ENCODE measurements around the gene CBY1.

CBY1 gene

GRCh38 chr22:38675833-38676232, 19.4 kb downstream of the CBY1 start:
- Histone ChIP-seq H3F3A (ENCODE audit: low read depth) (no peaks in the 10 kb centered on the region), H3K36me3 (ENCODE audit: insufficient read depth, low read length) (no peaks in the 10 kb centered on the region), H2AFZ (ENCODE audit: low read length) (no peak overlapping the region), H3K9ac (ENCODE audit: low read depth, low read length, poor library complexity, severe bottlenecking) (no peak overlapping the region), H3K79me2 (ENCODE audit: insufficient read depth, low read length) (no peaks in the 10 kb centered on the region), H3K9me2 (replicated peaks; ENCODE audit: low read depth, low read length) (no peaks in the 10 kb centered on the region), H3K4me2 (ENCODE audit: low read depth, low read length, poor library complexity, severe bottlenecking) (no peak overlapping the region), H3K9me3 (ENCODE audit: insufficient read depth, low read depth, low read length) (no peaks in the 10 kb centered on the region), H4K20me1 (ENCODE audit: insufficient read depth, low read length, poor library complexity, severe bottlenecking) (no peaks in the 10 kb centered on the region), H3K4me1 (ENCODE audit: insufficient read depth, low read length, poor library complexity, severe bottlenecking) (no peaks in the 10 kb centered on the region), H3K4me3 (ENCODE audit: low read length, poor library complexity, severe bottlenecking) (no peak overlapping the region), H3K27me3 (ENCODE audit: insufficient read depth, low read length, poor library complexity, severe bottlenecking) (no peaks in the 10 kb centered on the region)
- TF ChIP-seq CTCF (conservative IDR thresholded peaks at IDR 0.05; ENCODE audit: low read length), result no peak
- TF ChIP-seq EZH2phosphoT487 (IDR thresholded peaks at IDR 0.05; ENCODE audit: borderline replicate concordance), result no peak

DNA sequence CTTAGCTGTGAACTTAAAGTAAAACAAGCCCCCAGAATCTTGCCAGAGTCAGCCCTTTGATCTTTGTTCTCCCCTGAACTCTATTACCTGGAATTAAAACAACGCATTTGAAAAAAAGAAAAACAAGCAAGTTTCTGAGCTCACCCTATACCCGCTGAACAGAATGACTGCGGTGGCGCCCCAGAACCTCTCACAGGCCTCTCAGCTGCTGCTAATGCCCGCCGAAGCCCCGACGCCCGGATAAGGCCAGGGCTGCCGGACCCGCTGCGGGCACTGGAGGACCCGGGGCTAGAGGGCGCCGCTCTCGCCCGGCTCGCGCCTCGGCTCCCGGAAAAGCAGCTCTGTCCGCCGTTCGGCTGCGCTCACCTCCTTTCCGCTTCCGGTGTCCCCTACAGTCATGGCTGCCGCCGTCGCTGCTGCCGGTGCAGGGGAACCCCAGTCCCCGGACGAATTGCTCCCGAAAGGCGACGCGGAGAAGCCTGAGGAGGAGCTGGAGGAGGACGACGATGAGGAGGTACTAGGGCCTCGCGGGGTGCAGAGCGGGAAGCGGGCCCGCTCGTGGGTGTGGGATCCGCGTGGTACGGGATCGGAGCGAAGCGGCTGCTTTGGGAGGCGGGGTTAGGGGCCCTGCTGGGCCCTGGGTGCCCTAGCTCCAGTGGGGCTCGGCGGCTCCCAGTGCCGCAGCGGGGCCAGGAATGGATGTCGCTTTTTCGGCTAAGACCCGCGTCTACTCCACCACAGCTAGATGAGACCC, 25.3 kb downstream of the CBY1 start, which contains the start of gene TOMM22:
Gene TOMM22, plus strand, starts transcription at position 376 of the 754 bp plus-strand sequence. Its CDS starts 22 bp downstream, at position 398.
- Histone ChIP-seq H3K9me3 (ENCODE audit: insufficient read depth, low read depth, low read length) (no peaks in the 10 kb centered on the region), H3K27me3 (ENCODE audit: insufficient read depth, low read length, poor library complexity, severe bottlenecking) (no peaks in the 10 kb centered on the region), H2AFZ (ENCODE audit: low read length) (peak within 1 kb of the TSS; percentile 99), H3K4me3 (ENCODE audit: low read length, poor library complexity, severe bottlenecking) (peak within 1 kb of the TSS; percentile 89), H3K9me2 (replicated peaks; ENCODE audit: low read depth, low read length) (no peaks in the 10 kb centered on the region), H4K20me1 (ENCODE audit: insufficient read depth, low read length, poor library complexity, severe bottlenecking) (peaks cover 7% of the 10 kb centered on the region), H3K9ac (ENCODE audit: low read depth, low read length, poor library complexity, severe bottlenecking) (peak within 1 kb of the TSS; percentile 82), H3K79me2 (ENCODE audit: insufficient read depth, low read length) (peaks cover 22% of the 10 kb centered on the region), H3K4me1 (ENCODE audit: insufficient read depth, low read length, poor library complexity, severe bottlenecking) (peaks cover 10% of the 10 kb centered on the region), H3K36me3 (ENCODE audit: insufficient read depth, low read length) (peaks cover 35% of the 10 kb centered on the region; the same call in 1 of the 2 replicates), H3K4me2 (ENCODE audit: low read depth, low read length, poor library complexity, severe bottlenecking) (peak within 1 kb of the TSS; percentile 97), H3F3A (ENCODE audit: low read depth) (no peaks in the 10 kb centered on the region)
- TF ChIP-seq EZH2phosphoT487 (IDR thresholded peaks at IDR 0.05; ENCODE audit: borderline replicate concordance) (no peak), CTCF (conservative IDR thresholded peaks at IDR 0.05; ENCODE audit: low read length) (peak; percentile 72)

DNA sequence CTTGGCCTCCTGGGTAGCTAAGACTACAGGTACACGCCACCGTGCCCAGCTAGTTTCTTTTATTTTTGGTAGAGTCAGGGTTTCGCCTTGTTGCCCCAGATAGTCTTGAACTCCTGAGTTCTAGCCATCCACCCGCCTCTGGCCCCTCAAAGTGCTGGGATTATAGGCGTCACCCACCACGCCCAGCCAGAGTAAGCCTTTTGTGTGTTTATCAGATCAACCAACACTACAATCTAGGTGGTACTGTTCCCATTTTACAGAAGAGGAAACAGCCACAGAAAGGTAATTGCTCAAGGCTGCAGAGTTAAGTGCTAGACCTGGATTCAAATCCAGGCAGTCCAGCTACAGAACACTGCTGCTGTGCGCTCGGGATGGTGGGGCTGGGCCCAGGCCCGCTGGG, 28.5 kb downstream of the CBY1 start:
- Histone ChIP-seq H3K9me3 (ENCODE audit: insufficient read depth, low read depth, low read length) (no peaks in the 10 kb centered on the region), H2AFZ (ENCODE audit: low read length) (no peak overlapping the region), H3K4me3 (ENCODE audit: low read length, poor library complexity, severe bottlenecking) (no peak overlapping the region), H3F3A (ENCODE audit: low read depth) (no peaks in the 10 kb centered on the region), H3K79me2 (ENCODE audit: insufficient read depth, low read length) (peaks cover 22% of the 10 kb centered on the region), H3K9ac (ENCODE audit: low read depth, low read length, poor library complexity, severe bottlenecking) (no peak overlapping the region), H3K36me3 (ENCODE audit: insufficient read depth, low read length) (peaks cover 53% of the 10 kb centered on the region; the same call in 1 of the 2 replicates), H3K9me2 (replicated peaks; ENCODE audit: low read depth, low read length) (no peaks in the 10 kb centered on the region), H4K20me1 (ENCODE audit: insufficient read depth, low read length, poor library complexity, severe bottlenecking) (peaks cover 7% of the 10 kb centered on the region), H3K27me3 (ENCODE audit: insufficient read depth, low read length, poor library complexity, severe bottlenecking) (no peaks in the 10 kb centered on the region), H3K4me2 (ENCODE audit: low read depth, low read length, poor library complexity, severe bottlenecking) (no peak overlapping the region), H3K4me1 (ENCODE audit: insufficient read depth, low read length, poor library complexity, severe bottlenecking) (peaks cover 10% of the 10 kb centered on the region)
- TF ChIP-seq EZH2phosphoT487 (IDR thresholded peaks at IDR 0.05; ENCODE audit: borderline replicate concordance) (no peak), CTCF (conservative IDR thresholded peaks at IDR 0.05; ENCODE audit: low read length) (no peak)
